GM12875 (cell line): Measurements from ENCODE around the gene CMTM2.

Experiments
- H3K4me3 ChIP-seq: one replicate; pipeline ENCODE4 v1.5.1; 2011; ENCODE audit warnings: low read depth, low read length, control low read depth
- CTCF ChIP-seq: IDR thresholded peaks from 2 replicates; pipeline ENCODE4 v1.5.1; 2011; ENCODE audit warnings: low read depth, mild to moderate bottlenecking, control low read depth, inconsistent platforms, low read length, moderate library complexity, borderline replicate concordance; ENCODE audit not compliant: insufficient read depth

CMTM2 gene

GRCh38 chr16:66553223-66553622, 26.0 kb upstream of the CMTM2 start:
- peak overlapping the region; percentile 58 for H3K4me3 ChIP-seq
- no peak for TF ChIP-seq CTCF

- no peak overlapping the region for H3K4me3 ChIP-seq
- no peak for TF ChIP-seq CTCF
These were observed 25.2 kb upstream of the CMTM2 start for GRCh38 chr16:66554021-66554420.

- no peak overlapping the region for H3K4me3 ChIP-seq
- no peak for TF ChIP-seq CTCF
These were observed 24.8 kb upstream of the CMTM2 start for GRCh38 chr16:66554495-66554894.

- H3K4me3 ChIP-seq, result no peak overlapping the region
- no peak for TF ChIP-seq CTCF
These were observed 19.2 kb upstream of the CMTM2 start for GRCh38 chr16:66560107-66560506.

- no peak for TF ChIP-seq CTCF
- H3K4me3 ChIP-seq, result no peak overlapping the region
These were observed 17.7 kb upstream of the CMTM2 start for GRCh38 chr16:66561381-66562080.

- TF ChIP-seq CTCF, result no peak
- no peak overlapping the region for H3K4me3 ChIP-seq
These were observed 16.9 kb upstream of the CMTM2 start for GRCh38 chr16:66562409-66562808.

GRCh38 chr16:66562986-66563385, 16.3 kb upstream of the CMTM2 start:
- no peak overlapping the region for H3K4me3 ChIP-seq
- no peak for TF ChIP-seq CTCF
